ENCODE measurements around the gene THAP3.

THAP3 gene

GRCh38 chr1:6613361-6614018 is 11.2 kb upstream of the THAP3 start, which contains the start of gene PHF13:
PHF13 (plus strand) TSS chr1:6613731; CDS start chr1:6614067, 336 bp downstream.
- DNase-seq = peak; percentile 90

GRCh38 chr1:6614019-6614928 is 10.4 kb upstream of the THAP3 start:
- no peak for DNase-seq

GRCh38 chr1:6614929-6615785 is 9.5 kb upstream of the THAP3 start:
- no peak for DNase-seq

GRCh38 chr1:6619045-6619444 is 5.6 kb upstream of the THAP3 start:
- DNase-seq = no peak

- no peak for DNase-seq
These were observed 3.0 kb upstream of the THAP3 start for GRCh38 chr1:6621429-6622391.

GRCh38 chr1:6622396-6623152 is 2.1 kb upstream of the THAP3 start:
- no peak for DNase-seq

- DNase-seq = no peak
These were observed 1.3 kb upstream of the THAP3 start for GRCh38 chr1:6623269-6623965.

- DNase-seq = no peak
These were observed 999 bp downstream of the THAP3 start for GRCh38 chr1:6625584-6626149.

- DNase-seq = no peak
These were observed 2.4 kb downstream of the THAP3 start for GRCh38 chr1:6627031-6627430.

GRCh38 chr1:6627841-6628545 is 3.3 kb downstream of the THAP3 start:
- no peak for DNase-seq

- no peak for DNase-seq
These were observed 4.4 kb downstream of the THAP3 start for GRCh38 chr1:6628971-6629479.

GRCh38 chr1:6630027-6630426 is 5.4 kb downstream of the THAP3 start:
- DNase-seq = no peak

GRCh38 chr1:6631058-6631457 is 6.4 kb downstream of the THAP3 start:
- no peak for DNase-seq

- DNase-seq = no peak
These were observed 8.2 kb downstream of the THAP3 start for GRCh38 chr1:6632588-6633514.

GRCh38 chr1:6634371-6635052 is 9.8 kb downstream of the THAP3 start:
- DNase-seq = no peak

- DNase-seq = no peak
These were observed 10.7 kb downstream of the THAP3 start for GRCh38 chr1:6635161-6635909.
